Measurements from ENCODE around the gene CTNNA2.

DNA sequence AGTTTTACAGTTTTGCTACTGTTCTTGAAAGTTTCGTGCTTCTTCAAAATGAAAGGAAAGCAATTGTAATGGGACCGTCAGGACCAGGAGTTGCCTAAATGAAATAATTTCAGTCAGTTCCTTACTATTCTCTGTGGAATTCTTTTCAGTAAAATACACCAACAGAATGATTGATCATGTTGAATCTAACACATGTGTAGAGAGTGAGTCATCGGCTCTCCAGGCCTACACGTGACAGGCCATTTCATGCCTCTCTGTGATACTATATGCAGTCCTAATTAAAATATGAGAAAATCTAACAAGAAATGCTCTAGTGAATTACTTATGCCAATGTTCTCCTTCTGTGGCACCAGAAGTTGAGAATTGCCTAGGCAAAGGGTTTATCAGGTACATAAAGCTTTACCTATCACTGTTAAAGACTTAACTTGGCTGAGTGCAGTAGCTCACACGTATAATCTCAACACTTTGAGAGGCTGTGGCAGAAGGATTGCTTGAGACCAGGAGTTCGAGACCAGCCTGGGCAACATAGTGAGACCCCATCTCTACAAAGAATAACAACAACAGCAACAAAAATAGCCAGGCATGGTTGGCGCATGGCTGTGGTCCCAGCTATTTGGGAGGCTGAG is 592.3 kb downstream of the CTNNA2 start:
- TF ChIP-seq POLR2AphosphoS5 (IDR thresholded peaks at IDR 0.05; ENCODE audit: low read depth, low read length) = no peak
- TF ChIP-seq, protein P1, sequence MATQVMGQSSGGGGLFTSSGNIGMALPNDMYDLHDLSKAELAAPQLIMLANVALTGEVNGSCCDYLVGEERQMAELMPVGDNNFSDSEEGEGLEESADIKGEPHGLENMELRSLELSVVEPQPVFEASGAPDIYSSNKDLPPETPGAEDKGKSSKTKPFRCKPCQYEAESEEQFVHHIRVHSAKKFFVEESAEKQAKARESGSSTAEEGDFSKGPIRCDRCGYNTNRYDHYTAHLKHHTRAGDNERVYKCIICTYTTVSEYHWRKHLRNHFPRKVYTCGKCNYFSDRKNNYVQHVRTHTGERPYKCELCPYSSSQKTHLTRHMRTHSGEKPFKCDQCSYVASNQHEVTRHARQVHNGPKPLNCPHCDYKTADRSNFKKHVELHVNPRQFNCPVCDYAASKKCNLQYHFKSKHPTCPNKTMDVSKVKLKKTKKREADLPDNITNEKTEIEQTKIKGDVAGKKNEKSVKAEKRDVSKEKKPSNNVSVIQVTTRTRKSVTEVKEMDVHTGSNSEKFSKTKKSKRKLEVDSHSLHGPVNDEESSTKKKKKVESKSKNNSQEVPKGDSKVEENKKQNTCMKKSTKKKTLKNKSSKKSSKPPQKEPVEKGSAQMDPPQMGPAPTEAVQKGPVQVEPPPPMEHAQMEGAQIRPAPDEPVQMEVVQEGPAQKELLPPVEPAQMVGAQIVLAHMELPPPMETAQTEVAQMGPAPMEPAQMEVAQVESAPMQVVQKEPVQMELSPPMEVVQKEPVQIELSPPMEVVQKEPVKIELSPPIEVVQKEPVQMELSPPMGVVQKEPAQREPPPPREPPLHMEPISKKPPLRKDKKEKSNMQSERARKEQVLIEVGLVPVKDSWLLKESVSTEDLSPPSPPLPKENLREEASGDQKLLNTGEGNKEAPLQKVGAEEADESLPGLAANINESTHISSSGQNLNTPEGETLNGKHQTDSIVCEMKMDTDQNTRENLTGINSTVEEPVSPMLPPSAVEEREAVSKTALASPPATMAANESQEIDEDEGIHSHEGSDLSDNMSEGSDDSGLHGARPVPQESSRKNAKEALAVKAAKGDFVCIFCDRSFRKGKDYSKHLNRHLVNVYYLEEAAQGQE (IDR thresholded peaks at IDR 0.05; ENCODE audit: insufficient read depth in 1 of 2, low read depth in 2 of 2, low read length in 2 of 2) = no peak
